Measurements from ENCODE around the gene ADAM15.
A peak's percentile ranks its signal among the peaks of the same experiment; 100 is the strongest.

The ADAM15 gene

DNA sequence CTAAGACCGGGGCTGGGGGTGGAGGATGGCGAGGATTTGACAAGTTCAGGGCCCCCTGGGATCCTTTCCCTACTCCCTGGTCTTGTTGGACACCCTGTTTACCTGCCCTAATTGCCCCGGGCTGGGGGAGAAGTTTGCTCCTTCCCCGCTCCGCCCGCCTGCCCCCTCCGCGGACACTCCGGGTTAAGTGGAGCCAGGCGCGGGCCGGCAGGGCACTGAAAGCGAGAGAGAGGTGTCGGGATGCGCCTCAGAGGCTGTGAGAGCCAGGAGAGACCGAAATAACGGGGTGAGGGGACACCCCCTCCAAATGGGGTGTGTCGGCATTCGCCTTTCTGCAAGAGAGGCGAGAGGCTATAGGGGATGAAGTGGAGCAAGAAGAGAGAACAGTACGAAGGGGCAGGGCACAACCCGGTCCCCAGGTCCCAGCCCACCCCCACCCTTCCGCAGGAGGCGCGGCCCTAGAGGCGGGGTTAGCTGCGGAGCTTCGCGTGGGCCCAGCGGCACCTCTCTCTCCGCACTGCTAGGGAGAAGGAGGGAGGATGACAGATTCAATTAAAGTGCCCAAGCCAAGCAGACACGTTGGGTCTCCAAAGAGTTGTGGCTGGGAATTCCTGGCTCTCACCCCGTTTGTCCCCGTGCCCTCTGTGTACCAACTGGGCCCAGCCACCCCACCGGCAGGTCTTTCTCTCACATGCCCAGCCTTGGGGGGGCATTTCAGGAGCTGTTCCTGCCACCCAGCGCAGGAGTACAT is 31.4 kb downstream of the ADAM15 start:
- Histone ChIP-seq H3K4me1 (ENCODE audit: insufficient read depth, poor library complexity, severe bottlenecking) (peaks cover 14% of the 10 kb centered on the region), H3K4me3 (ENCODE audit: severe bottlenecking) (no peak overlapping the region), H3K9me3 (ENCODE audit: severe bottlenecking) (no peaks in the 10 kb centered on the region), H3K27ac (ENCODE audit: poor library complexity, severe bottlenecking) (peak overlapping the region; percentile 26), H3K36me3 (ENCODE audit: low read depth) (no peaks in the 10 kb centered on the region), H3K27me3 (ENCODE audit: insufficient read depth, poor library complexity, severe bottlenecking) (peaks cover 36% of the 10 kb centered on the region)
- TF ChIP-seq, protein P1, sequence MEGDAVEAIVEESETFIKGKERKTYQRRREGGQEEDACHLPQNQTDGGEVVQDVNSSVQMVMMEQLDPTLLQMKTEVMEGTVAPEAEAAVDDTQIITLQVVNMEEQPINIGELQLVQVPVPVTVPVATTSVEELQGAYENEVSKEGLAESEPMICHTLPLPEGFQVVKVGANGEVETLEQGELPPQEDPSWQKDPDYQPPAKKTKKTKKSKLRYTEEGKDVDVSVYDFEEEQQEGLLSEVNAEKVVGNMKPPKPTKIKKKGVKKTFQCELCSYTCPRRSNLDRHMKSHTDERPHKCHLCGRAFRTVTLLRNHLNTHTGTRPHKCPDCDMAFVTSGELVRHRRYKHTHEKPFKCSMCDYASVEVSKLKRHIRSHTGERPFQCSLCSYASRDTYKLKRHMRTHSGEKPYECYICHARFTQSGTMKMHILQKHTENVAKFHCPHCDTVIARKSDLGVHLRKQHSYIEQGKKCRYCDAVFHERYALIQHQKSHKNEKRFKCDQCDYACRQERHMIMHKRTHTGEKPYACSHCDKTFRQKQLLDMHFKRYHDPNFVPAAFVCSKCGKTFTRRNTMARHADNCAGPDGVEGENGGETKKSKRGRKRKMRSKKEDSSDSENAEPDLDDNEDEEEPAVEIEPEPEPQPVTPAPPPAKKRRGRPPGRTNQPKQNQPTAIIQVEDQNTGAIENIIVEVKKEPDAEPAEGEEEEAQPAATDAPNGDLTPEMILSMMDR (IDR thresholded peaks at IDR 0.05; ENCODE audit: poor library complexity, severe bottlenecking) = no peak
- no peak for ATAC-seq (ENCODE audit: low read depth)
- DNase-seq (ENCODE audit: low spot score) = no peak

DNA sequence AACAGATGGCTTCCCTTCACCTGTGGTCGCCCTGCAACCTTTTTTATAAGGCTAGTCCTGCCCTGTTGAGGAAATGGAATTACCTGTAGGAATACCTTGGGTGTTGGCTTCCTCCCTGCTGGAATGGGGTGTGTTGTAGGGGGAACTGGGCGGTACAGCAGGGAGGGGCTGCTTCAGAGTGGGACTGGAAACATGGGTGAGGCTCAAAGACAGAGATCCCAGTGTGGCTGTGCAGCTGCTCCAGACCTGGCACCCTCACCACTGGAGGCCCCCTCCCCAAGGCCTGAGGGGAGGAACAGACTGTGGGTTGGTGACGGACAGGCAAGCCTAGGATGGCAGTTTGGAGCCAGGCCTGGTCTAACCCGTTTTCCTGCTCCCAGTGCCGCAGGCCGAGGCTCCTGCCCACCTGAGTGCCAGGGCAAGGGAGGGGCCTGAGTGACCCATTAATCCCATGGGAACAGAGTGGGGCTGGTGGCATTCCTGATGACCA is 32.0 kb downstream of the ADAM15 start:
- no peaks in the 10 kb centered on the region for H3K9me3 ChIP-seq (ENCODE audit: severe bottlenecking)
- TF ChIP-seq, protein P1 (IDR thresholded peaks at IDR 0.05; ENCODE audit: poor library complexity, severe bottlenecking) = no peak
- no peak overlapping the region for H3K4me3 ChIP-seq (ENCODE audit: severe bottlenecking)
- no peak for ATAC-seq (ENCODE audit: low read depth)
- no peak for DNase-seq (ENCODE audit: low spot score)
- peak overlapping the region; percentile 26 for H3K27ac ChIP-seq (ENCODE audit: poor library complexity, severe bottlenecking)
- no peaks in the 10 kb centered on the region for H3K36me3 ChIP-seq (ENCODE audit: low read depth)
- H3K4me1 ChIP-seq (ENCODE audit: insufficient read depth, poor library complexity, severe bottlenecking) = peaks cover 14% of the 10 kb centered on the region
- H3K27me3 ChIP-seq (ENCODE audit: insufficient read depth, poor library complexity, severe bottlenecking) = peaks cover 36% of the 10 kb centered on the region

DNA sequence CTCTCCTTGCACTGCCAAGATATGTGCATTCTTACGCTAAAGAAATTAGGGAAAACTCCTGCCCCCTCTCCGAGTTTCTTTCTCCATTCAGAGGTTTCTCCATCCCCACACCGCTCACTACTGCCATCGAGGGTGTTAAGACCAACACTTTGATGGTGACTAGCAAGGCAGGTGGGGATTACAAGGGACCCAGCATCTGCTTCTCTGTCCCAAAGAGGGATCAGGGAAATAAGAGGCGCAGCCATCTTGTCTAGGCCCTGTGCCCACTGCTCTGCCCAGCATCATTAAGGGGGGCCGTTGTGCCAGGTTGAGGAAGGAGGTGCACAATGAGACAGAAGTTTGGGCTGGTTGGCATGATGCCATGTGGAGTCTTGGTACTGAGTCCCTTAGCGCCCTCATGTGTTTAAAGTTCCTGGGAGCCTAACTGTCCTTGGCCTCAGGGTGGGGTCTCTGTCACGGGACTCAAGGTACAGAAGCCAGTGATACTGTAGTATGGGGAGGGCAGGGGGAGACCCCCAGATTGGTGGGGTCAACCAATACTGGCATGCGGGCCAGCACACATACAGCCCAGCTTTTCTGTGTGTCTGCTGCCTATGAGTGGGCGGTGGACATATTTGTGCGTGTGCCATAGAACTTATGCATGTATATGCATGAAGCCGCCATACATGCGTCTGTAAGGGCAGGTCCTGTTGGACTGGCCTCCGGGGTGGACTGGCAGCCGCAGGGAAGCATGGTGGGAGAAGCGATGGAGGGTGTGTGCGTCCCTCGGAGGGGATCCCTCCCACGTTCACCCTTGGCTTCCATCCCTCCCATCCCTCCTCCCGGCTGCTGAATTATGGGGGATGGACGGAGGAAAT is 33.0 kb downstream of the ADAM15 start:
- TF ChIP-seq, protein P1 (IDR thresholded peaks at IDR 0.05; ENCODE audit: poor library complexity, severe bottlenecking) = no peak
- Histone ChIP-seq H3K4me3 (ENCODE audit: severe bottlenecking) (peak overlapping the region; percentile 56), H3K4me1 (ENCODE audit: insufficient read depth, poor library complexity, severe bottlenecking) (peaks cover 14% of the 10 kb centered on the region), H3K9me3 (ENCODE audit: severe bottlenecking) (no peaks in the 10 kb centered on the region), H3K27me3 (ENCODE audit: insufficient read depth, poor library complexity, severe bottlenecking) (peaks cover 34% of the 10 kb centered on the region), H3K27ac (ENCODE audit: poor library complexity, severe bottlenecking) (peak overlapping the region; percentile 63), H3K36me3 (ENCODE audit: low read depth) (no peaks in the 10 kb centered on the region)
- no peak; the same call in 2 of the 3 replicates for ATAC-seq (ENCODE audit: low read depth)
- no peak for DNase-seq (ENCODE audit: low spot score)

DNA sequence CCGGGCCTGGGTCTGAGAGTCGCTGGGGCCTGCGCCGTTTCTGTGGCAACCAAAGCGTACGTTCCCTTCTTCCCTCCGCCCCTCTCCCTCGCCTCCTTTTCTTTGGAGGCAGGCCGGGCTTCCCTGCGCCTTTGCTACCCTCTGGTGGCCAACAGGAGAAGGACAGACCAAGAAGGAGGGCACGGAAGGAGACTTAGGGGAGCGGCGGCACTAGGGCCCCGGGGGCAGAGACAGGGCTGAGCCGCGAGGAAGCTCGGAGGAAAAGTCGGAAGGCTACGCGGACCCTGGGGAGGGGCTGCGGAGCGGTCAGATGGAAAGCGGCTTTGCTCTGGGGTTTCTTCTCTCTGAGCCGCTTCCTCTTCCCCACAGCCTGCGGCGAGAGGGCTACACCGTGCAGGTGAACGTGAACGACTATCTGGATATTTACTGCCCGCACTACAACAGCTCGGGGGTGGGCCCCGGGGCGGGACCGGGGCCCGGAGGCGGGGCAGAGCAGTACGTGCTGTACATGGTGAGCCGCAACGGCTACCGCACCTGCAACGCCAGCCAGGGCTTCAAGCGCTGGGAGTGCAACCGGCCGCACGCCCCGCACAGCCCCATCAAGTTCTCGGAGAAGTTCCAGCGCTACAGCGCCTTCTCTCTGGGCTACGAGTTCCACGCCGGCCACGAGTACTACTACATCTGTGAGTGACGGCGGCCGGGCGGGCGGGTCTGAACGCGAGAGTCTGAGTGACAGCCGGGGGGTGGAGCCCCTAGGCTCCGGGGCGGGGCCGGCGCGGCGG is 33.8 kb downstream of the ADAM15 start:
- TF ChIP-seq, protein P1 (IDR thresholded peaks at IDR 0.05; ENCODE audit: poor library complexity, severe bottlenecking) = peak; percentile 94

More for the DNA sequence above, 33.8 kb downstream of the ADAM15 start:
- H3K27me3 ChIP-seq (ENCODE audit: insufficient read depth, poor library complexity, severe bottlenecking) = peaks cover 26% of the 10 kb centered on the region
- H3K4me1 ChIP-seq (ENCODE audit: insufficient read depth, poor library complexity, severe bottlenecking) = peaks cover 14% of the 10 kb centered on the region
- ATAC-seq (ENCODE audit: low read depth) (peak; percentile 71), DNase-seq (ENCODE audit: low spot score) (peak; percentile 95)
- peak overlapping the region; percentile 56 for H3K4me3 ChIP-seq (ENCODE audit: severe bottlenecking)
- H3K36me3 ChIP-seq (ENCODE audit: low read depth) = no peaks in the 10 kb centered on the region
- H3K9me3 ChIP-seq (ENCODE audit: severe bottlenecking) = no peaks in the 10 kb centered on the region
- peak overlapping the region; percentile 63 for H3K27ac ChIP-seq (ENCODE audit: poor library complexity, severe bottlenecking)
